Measurements from ENCODE around the gene ISLR2.
"Not testable (repeated sequence)": the region's sequence is repeated elsewhere in the genome, so short reads cannot be mapped to it uniquely, and the experiment has no call there.

DNA sequence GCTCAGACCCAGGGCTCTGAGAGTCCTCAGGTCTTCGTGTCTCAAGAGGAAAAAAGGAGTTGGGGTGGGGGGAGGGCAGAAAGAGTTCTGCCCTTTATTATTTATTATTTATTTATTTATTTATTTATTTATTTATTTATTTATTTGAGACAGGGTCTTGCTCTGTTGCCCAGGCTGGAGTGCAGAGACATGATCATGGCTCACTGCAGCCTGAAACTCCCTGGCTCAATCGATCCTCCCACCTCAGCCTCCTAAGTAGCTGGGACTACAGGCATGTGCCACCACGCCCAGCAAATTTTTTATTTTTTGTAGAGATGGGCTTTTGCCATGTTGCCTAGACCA, 31.8 kb downstream of the ISLR2 start:
- TF ChIP-seq, protein P1, sequence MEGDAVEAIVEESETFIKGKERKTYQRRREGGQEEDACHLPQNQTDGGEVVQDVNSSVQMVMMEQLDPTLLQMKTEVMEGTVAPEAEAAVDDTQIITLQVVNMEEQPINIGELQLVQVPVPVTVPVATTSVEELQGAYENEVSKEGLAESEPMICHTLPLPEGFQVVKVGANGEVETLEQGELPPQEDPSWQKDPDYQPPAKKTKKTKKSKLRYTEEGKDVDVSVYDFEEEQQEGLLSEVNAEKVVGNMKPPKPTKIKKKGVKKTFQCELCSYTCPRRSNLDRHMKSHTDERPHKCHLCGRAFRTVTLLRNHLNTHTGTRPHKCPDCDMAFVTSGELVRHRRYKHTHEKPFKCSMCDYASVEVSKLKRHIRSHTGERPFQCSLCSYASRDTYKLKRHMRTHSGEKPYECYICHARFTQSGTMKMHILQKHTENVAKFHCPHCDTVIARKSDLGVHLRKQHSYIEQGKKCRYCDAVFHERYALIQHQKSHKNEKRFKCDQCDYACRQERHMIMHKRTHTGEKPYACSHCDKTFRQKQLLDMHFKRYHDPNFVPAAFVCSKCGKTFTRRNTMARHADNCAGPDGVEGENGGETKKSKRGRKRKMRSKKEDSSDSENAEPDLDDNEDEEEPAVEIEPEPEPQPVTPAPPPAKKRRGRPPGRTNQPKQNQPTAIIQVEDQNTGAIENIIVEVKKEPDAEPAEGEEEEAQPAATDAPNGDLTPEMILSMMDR (IDR thresholded peaks at IDR 0.05), result not testable (repeated sequence)
- not testable (repeated sequence) for TF ChIP-seq POLR2A, POLR2AphosphoS5 (IDR thresholded peaks at IDR 0.05)
